ENCODE data around the gene ZGLP1. TPM values are rescaled to one million over a fixed set of nuclear protein-coding genes. Genes with fewer than 3 reads are reported as not detected.

The ZGLP1 gene
- total and polyA plus RNA-seq, 8 donors: 2.8 to 11.9 (median 6.9) TPM

DNA sequence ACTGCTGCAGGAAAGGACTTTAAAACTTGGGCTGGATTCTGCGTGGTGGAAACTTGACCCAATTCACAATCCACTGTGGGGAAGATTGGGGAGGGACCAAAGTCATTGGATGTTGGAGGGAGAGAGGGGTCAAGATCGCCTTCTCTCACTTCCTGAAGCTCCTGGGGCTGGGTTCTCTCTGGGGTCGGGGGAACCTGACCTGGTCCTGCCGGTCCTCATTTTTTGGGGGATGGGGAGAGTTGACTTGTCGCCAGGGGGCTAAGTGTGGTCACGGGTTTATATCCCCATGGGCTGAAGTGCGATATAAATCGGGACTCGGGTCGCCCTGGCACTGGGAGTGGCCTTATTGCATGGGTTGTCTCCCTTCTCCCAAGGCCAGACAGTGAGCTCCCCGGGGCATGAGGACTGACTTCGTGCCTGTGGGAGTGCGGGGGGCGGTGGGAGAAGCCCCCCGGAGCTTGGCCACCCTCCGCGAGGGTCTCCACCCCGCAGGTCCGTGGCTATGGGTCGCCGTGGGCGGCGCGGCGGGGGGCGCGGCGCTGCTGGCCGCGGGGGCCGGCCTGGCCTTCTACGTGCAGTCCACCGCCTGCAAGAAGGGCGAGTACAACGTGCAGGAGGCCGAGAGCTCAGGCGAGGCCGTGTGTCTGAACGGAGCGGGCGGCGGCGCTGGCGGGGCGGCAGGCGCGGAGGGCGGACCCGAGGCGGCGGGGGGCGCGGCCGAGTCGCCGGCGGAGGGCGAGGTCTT, 13.6 kb downstream of the ZGLP1 start:
- H3K9me3 ChIP-seq: no peaks in the 10 kb centered on the region
- TF ChIP-seq, protein P1, sequence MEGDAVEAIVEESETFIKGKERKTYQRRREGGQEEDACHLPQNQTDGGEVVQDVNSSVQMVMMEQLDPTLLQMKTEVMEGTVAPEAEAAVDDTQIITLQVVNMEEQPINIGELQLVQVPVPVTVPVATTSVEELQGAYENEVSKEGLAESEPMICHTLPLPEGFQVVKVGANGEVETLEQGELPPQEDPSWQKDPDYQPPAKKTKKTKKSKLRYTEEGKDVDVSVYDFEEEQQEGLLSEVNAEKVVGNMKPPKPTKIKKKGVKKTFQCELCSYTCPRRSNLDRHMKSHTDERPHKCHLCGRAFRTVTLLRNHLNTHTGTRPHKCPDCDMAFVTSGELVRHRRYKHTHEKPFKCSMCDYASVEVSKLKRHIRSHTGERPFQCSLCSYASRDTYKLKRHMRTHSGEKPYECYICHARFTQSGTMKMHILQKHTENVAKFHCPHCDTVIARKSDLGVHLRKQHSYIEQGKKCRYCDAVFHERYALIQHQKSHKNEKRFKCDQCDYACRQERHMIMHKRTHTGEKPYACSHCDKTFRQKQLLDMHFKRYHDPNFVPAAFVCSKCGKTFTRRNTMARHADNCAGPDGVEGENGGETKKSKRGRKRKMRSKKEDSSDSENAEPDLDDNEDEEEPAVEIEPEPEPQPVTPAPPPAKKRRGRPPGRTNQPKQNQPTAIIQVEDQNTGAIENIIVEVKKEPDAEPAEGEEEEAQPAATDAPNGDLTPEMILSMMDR (IDR thresholded peaks at IDR 0.05): no peak
- DNase-seq (no peak), ATAC-seq (no peak)
- intact Hi-C loops (cut with DNase I): no loop called here
- no peak overlapping the region for H3K27ac ChIP-seq
- peak overlapping the region in 1 of 2 donors; percentile 40 for H3K4me3 ChIP-seq
- no peaks in the 10 kb centered on the region for H3K36me3 ChIP-seq
- peaks cover 27 to 62% of the 10 kb centered on the region in 2 donors for H3K27me3 ChIP-seq
- H3K4me1 ChIP-seq: peaks cover 9 to 60% of the 10 kb centered on the region in 2 donors

DNA sequence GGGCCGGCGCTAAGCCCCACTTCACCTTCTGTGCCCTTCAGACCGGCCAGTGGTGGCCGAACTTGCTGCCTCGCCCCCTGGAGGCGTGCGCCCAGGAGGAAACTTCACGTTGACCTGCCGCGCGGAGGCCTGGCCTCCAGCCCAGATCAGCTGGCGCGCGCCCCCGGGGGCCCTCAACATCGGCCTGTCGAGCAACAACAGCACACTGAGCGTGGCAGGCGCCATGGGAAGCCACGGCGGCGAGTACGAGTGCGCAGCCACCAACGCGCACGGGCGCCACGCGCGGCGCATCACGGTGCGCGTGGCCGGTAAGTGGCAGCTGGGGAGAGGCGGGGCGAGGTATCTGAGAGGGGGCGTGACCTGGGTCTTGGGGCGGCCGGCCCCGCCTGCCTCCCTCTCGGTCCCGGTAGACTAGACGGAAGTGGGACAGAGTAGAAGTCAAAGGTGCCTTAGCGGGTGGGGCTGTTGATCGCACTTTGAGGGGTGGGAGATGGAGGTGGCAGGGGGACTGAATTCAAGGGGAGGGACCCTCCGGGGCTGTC, 14.2 kb downstream of the ZGLP1 start:
- ATAC-seq (peak; percentile 39), DNase-seq (peak in 3 of 4 donors; percentile 39 to 94 (median 75))
- no peaks in the 10 kb centered on the region for H3K9me3 ChIP-seq
- H3K27ac ChIP-seq: no peak overlapping the region
- TF ChIP-seq, protein P1 (IDR thresholded peaks at IDR 0.05): no peak
- peaks cover 31 to 68% of the 10 kb centered on the region in 2 donors for H3K27me3 ChIP-seq
- peak overlapping the region; percentile 24 to 40 for H3K4me3 ChIP-seq
- no peaks in the 10 kb centered on the region for H3K36me3 ChIP-seq
- peaks cover 15 to 66% of the 10 kb centered on the region in 2 donors for H3K4me1 ChIP-seq
- intact Hi-C loops (cut with DNase I): no loop called here

DNA sequence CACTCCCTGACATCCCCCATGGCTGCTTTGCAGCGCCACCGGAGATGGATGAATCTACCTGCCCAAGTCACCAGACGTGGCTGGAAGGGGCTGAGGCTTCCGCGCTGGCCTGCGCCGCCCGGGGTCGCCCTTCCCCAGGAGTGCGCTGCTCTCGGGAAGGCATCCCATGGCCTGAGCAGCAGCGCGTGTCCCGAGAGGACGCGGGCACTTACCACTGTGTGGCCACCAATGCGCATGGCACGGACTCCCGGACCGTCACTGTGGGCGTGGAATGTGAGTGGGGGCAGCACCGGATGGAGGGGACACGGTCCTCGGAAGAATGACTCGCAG, 15.3 kb downstream of the ZGLP1 start:
- Histone ChIP-seq H3K4me3 (no peak overlapping the region), H3K4me1 (peaks cover 26 to 67% of the 10 kb centered on the region in 2 donors), H3K9me3 (no peaks in the 10 kb centered on the region), H3K36me3 (no peaks in the 10 kb centered on the region), H3K27me3 (peaks cover 31 to 79% of the 10 kb centered on the region in 2 donors), H3K27ac (no peak overlapping the region)
- TF ChIP-seq, protein P1 (IDR thresholded peaks at IDR 0.05): no peak
- intact Hi-C loops (cut with DNase I): no loop called here
- DNase-seq (peak in 1 of 4 donors; percentile 80), ATAC-seq (no peak)

DNA sequence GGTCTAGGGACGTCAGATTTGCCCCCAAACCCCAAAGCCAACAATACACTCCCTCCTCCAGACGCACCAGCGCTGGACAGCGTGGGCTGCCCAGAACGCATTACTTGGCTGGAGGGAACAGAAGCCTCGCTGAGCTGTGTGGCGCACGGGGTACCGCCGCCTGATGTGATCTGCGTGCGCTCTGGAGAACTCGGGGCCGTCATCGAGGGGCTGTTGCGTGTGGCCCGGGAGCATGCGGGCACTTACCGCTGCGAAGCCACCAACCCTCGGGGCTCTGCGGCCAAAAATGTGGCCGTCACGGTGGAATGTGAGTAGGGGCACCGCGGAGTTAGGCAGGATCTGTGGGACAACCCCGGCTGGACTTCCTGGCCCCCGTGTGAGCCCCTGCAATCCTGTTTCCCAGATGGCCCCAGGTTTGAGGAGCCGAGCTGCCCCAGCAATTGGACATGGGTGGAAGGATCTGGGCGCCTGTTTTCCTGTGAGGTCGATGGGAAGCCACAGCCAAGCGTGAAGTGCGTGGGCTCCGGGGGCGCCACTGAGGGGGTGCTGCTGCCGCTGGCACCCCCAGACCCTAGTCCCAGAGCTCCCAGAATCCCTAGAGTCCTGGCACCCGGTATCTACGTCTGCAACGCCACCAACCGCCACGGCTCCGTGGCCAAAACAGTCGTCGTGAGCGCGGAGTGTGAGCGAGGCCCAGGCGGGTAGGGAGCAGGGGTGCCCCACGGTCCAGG, 15.8 kb downstream of the ZGLP1 start:
- peaks cover 31 to 84% of the 10 kb centered on the region in 2 donors for H3K27me3 ChIP-seq
- H3K36me3 ChIP-seq: no peaks in the 10 kb centered on the region
- no peak overlapping the region for H3K27ac ChIP-seq
- peaks cover 31 to 71% of the 10 kb centered on the region in 2 donors for H3K4me1 ChIP-seq
- H3K4me3 ChIP-seq: peak overlapping the region in 1 of 2 donors; percentile 48
- ATAC-seq (no peak), DNase-seq (peak in 1 of 4 donors; percentile 57)
- TF ChIP-seq, protein P1 (IDR thresholded peaks at IDR 0.05): no peak
- H3K9me3 ChIP-seq: no peaks in the 10 kb centered on the region
- intact Hi-C loops (cut with DNase I): no loop called here
